SK-N-SH treated with all-trans-retinoic acid at 6 μM for 48 hours (cell line): ENCODE results near the gene RETREG3.

Source experiments
- ATAC-seq: fragments of 200-7000 bp; cut with Tn5 transposase; 3 replicates; pipeline ENCODE4 v1.9.1; 2020; ENCODE audit warnings: mild to moderate bottlenecking, moderate library complexity
- ARNTL ChIP-seq: fragments of 450-650 bp; formaldehyde crosslinking; IDR thresholded peaks from 2 replicates; pipeline ENCODE4 v1.5.0; 2020; ENCODE audit warnings: low read depth, mild to moderate bottlenecking, moderate library complexity, borderline replicate concordance
- BACH2 ChIP-seq: fragments of 250-450 bp; sonication (Bioruptor Pico); IDR thresholded peaks from 2 replicates; pipeline ENCODE4 v1.9.0; 2021; ENCODE audit warnings: mild to moderate bottlenecking, borderline replicate concordance
- CSDC2 ChIP-seq: fragments of 250-450 bp; sonication (Bioruptor Pico); IDR thresholded peaks from 2 replicates; pipeline ENCODE4 v1.5.0; 2020; ENCODE audit warnings: mild to moderate bottlenecking, moderate library complexity
- ESRRG ChIP-seq: fragments of 250-450 bp; sonication (Bioruptor Pico); IDR thresholded peaks from 2 replicates; pipeline ENCODE4 v1.6.1; 2021; ENCODE audit warnings: mild to moderate bottlenecking
- GLIS3 ChIP-seq: fragments of 250-450 bp; sonication (Bioruptor Pico); IDR thresholded peaks from 2 replicates; pipeline ENCODE4 v1.5.0; 2020; ENCODE audit warnings: mild to moderate bottlenecking, moderate library complexity
- ISL1 ChIP-seq: fragments of 250-450 bp; sonication (Bioruptor Pico); IDR thresholded peaks from 2 replicates; pipeline ENCODE4 v2.1.2; 2022; ENCODE audit warnings: mild to moderate bottlenecking, moderate library complexity
- RARB ChIP-seq: fragments of 250-450 bp; sonication (Bioruptor Pico); IDR thresholded peaks from 2 replicates; pipeline ENCODE4 v1.8.0; 2021; ENCODE audit warnings: mild to moderate bottlenecking, moderate library complexity
- TCF4 ChIP-seq: fragments of 250-450 bp; sonication (Bioruptor Pico); IDR thresholded peaks from 2 replicates; pipeline ENCODE4 v1.8.0; 2021; ENCODE audit warnings: mild to moderate bottlenecking, moderate library complexity, borderline replicate concordance
- ZFP3 ChIP-seq: fragments of 250-450 bp; sonication (Bioruptor Pico); IDR thresholded peaks from 2 replicates; pipeline ENCODE4 v1.5.0; 2020; ENCODE audit warnings: mild to moderate bottlenecking, moderate library complexity
- ZNF565 ChIP-seq: fragments of 450-650 bp; formaldehyde crosslinking; conservative IDR thresholded peaks from 2 replicates; pipeline ENCODE4 v1.5.0; 2020; ENCODE audit warnings: low read depth, mild to moderate bottlenecking, moderate library complexity
- ZNF70 ChIP-seq: fragments of 450-650 bp; formaldehyde crosslinking; IDR thresholded peaks from 2 replicates; pipeline ENCODE4 v1.5.0; 2020; ENCODE audit warnings: mild to moderate bottlenecking, moderate library complexity
- ZNF8 ChIP-seq: fragments of 450-650 bp; formaldehyde crosslinking; IDR thresholded peaks from 2 replicates; pipeline ENCODE4 v1.5.0; 2020; ENCODE audit warnings: mild to moderate bottlenecking, moderate library complexity
- TF ChIP-seq, protein P1 (sequence below): fragments of 250-450 bp; sonication (Bioruptor Pico); IDR thresholded peaks from 2 replicates; pipeline ENCODE4 v1.5.1; 2020; ENCODE audit warnings: low read depth, mild to moderate bottlenecking, moderate library complexity
- TF ChIP-seq, protein P2 (sequence below): fragments of 250-450 bp; sonication (Bioruptor Pico); IDR thresholded peaks from 2 replicates; pipeline ENCODE4 v1.8.0; 2020; ENCODE audit warnings: mild to moderate bottlenecking, moderate library complexity, borderline replicate concordance
- TF ChIP-seq, protein P3 (sequence below): fragments of 250-450 bp; sonication (Bioruptor Pico); IDR thresholded peaks from 2 replicates; pipeline ENCODE4 v1.5.0; 2020; ENCODE audit warnings: mild to moderate bottlenecking, moderate library complexity

RETREG3 gene

DNA sequence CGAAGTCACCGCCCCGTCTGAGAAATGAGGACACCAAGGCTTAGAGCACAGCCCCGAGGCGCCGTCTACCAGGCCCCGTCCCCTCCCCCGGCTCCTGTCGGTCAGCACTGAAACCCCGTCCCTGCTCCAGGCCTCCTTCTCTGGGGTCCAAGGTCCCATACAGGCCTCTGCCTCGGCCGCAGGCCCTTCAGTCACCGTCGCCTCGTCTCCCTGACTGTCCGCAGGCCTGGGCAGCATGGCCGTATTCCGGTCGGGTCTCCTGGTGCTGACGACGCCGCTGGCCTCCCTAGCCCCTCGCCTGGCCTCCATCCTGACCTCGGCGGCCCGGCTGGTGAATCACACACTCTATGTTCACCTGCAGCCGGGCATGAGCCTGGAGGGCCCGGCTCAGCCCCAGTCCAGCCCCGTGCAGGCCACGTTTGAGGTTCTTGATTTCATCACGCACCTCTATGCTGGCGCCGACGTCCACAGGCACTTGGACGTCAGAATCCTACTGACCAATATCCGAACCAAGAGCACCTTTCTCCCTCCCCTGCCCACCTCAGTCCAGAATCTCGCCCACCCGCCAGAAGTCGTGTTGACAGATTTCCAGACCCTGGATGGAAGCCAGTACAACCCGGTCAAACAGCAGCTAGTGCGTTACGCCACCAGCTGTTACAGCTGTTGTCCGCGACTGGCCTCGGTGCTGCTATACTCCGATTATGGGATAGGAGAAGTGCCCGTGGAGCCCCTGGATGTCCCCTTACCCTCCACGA, 46.6 kb downstream of the RETREG3 start (continued):
- TF ChIP-seq, protein P1, sequence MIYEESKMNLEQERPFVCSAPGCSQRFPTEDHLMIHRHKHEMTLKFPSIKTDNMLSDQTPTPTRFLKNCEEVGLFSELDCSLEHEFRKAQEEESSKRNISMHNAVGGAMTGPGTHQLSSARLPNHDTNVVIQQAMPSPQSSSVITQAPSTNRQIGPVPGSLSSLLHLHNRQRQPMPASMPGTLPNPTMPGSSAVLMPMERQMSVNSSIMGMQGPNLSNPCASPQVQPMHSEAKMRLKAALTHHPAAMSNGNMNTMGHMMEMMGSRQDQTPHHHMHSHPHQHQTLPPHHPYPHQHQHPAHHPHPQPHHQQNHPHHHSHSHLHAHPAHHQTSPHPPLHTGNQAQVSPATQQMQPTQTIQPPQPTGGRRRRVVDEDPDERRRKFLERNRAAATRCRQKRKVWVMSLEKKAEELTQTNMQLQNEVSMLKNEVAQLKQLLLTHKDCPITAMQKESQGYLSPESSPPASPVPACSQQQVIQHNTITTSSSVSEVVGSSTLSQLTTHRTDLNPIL (CRISPR knock-in tag) = no peak
- TF ChIP-seq ESRRG (CRISPR knock-in tag) (no peak), ZNF565 (CRISPR knock-in tag) (no peak), ZFP3 (no peak), BACH2 (no peak), RARB (CRISPR knock-in tag) (no peak), ZNF8 (CRISPR knock-in tag) (no peak)
- TF ChIP-seq, protein P2, sequence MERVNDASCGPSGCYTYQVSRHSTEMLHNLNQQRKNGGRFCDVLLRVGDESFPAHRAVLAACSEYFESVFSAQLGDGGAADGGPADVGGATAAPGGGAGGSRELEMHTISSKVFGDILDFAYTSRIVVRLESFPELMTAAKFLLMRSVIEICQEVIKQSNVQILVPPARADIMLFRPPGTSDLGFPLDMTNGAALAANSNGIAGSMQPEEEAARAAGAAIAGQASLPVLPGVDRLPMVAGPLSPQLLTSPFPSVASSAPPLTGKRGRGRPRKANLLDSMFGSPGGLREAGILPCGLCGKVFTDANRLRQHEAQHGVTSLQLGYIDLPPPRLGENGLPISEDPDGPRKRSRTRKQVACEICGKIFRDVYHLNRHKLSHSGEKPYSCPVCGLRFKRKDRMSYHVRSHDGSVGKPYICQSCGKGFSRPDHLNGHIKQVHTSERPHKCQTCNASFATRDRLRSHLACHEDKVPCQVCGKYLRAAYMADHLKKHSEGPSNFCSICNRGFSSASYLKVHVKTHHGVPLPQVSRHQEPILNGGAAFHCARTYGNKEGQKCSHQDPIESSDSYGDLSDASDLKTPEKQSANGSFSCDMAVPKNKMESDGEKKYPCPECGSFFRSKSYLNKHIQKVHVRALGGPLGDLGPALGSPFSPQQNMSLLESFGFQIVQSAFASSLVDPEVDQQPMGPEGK = no peak
- TF ChIP-seq, all 23 proteins: peak for 0

DNA sequence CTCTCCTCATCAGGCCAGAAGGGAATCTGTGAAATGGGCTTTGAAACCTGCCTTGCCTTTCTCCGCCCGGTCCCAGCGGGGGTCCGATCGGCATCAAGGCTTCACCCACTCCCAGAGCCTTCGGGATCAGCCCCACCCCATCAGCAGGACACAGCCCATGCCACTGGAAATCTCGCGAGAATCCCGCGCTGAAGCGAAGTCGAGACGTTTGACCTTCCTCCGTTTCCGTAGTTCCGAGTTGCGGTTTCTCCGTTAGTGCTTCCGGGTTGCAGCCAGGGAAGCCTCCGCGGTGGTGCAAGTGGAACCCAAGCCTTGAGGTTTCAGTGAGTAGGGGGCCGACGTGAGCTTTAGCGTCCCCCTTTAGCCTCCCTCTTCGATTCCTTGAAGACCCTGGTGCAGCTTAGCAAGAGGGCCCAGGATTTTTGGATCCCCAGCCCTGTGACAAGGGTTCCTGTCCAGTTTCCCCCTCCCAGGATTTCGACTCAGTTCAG, 47.2 kb downstream of the RETREG3 start, which contains the start of gene COASY:
TSS of gene COASY (plus strand) at position 252 of the 491 bp plus-strand sequence. CDS start 475 bp downstream, outside the sequence.
- peak; percentile 80 for ATAC-seq
- no peak for TF ChIP-seq ISL1 (CRISPR knock-in tag)
- no peak for TF ChIP-seq CSDC2 (CRISPR knock-in tag)
- TF ChIP-seq GLIS3 (CRISPR knock-in tag) = no peak
- TF ChIP-seq RARB (CRISPR knock-in tag) = no peak

DNA sequence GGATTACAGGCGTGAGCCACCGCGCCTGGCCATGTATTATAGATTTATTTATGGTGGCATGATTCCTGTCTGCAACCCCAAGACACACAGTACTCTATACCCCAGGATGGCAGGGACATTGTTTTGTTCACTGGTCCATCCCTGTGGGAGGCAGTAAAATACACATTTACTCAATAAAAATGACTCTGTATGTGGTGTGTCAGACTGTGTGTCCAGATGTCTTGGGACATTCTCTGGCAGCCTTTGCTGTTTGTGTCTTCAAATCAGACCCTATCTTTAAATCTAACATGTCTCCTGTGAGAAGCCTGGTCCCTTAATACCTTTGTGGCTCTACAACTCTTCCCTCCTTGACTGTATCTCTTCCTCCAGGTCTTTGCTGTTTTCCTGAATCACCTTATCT, 48.9 kb downstream of the RETREG3 start:
- no peak for TF ChIP-seq TCF4 (CRISPR knock-in tag)
- TF ChIP-seq ZNF70 (CRISPR knock-in tag) = no peak
- no peak for TF ChIP-seq ARNTL
- no peak for TF ChIP-seq ESRRG (CRISPR knock-in tag)
- TF ChIP-seq BACH2 = no peak
- TF ChIP-seq, protein P3, sequence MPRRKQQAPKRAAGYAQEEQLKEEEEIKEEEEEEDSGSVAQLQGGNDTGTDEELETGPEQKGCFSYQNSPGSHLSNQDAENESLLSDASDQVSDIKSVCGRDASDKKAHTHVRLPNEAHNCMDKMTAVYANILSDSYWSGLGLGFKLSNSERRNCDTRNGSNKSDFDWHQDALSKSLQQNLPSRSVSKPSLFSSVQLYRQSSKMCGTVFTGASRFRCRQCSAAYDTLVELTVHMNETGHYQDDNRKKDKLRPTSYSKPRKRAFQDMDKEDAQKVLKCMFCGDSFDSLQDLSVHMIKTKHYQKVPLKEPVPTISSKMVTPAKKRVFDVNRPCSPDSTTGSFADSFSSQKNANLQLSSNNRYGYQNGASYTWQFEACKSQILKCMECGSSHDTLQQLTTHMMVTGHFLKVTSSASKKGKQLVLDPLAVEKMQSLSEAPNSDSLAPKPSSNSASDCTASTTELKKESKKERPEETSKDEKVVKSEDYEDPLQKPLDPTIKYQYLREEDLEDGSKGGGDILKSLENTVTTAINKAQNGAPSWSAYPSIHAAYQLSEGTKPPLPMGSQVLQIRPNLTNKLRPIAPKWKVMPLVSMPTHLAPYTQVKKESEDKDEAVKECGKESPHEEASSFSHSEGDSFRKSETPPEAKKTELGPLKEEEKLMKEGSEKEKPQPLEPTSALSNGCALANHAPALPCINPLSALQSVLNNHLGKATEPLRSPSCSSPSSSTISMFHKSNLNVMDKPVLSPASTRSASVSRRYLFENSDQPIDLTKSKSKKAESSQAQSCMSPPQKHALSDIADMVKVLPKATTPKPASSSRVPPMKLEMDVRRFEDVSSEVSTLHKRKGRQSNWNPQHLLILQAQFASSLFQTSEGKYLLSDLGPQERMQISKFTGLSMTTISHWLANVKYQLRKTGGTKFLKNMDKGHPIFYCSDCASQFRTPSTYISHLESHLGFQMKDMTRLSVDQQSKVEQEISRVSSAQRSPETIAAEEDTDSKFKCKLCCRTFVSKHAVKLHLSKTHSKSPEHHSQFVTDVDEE (CRISPR knock-in tag) = no peak
- no peak for TF ChIP-seq ISL1 (CRISPR knock-in tag)
- TF ChIP-seq, all 23 proteins: peak for 0

DNA sequence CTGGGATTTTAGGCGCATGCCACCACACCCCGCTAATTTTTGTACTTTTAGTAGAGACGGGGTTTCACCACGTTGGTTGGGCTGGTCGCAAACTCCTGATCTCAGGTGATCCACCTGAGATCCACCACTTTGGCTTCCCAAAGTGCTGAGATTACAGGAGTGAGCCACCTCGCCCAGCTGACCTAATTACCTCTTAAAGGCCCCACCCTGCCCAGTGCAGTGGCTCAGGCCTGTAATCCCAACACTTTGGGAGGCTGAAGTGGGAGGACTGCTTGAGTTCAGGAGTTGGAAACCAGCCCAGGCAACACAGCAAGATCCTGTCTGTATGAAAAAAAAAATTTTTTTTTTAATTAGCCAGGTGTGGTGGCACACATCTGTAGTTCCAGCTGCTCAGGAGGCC, 50.1 kb downstream of the RETREG3 start:
- ATAC-seq = no peak
- TF ChIP-seq ZNF8 (CRISPR knock-in tag) = no peak
- TF ChIP-seq, all 23 proteins: peak for 0

More for the DNA sequence above, 48.9 kb downstream of the RETREG3 start:
- ATAC-seq = no peak

DNA sequence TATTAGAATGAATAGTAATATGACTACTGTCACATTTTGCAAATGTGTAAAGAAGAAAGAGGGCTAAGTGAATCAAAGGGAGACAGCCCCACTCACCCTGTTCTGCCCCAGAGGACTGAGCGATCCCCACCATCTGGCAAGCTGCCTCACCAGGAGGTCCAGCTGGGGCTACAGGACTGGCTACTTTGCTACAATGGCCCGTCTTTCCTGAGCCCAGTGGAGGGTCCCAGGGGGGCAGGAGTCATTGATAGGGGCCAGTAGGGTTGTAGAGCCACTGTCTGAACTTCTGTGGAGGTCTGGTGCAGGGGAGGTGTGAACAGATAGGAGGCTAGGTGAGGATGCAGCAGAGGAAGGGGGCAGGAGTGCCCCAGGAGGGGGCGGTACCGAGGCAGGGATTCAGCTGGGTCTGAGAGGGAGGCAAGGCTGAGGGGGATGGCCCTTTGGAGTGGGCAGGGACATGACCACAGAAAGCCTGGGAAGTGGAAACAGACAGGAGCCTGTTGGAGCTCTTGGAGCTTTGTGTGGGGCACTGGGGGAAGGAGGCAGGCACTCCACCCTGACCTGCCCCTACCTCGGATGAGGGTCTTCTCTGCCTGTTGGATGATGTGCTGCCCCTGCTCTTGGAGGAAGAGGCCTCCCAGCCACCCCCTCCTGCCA, 53.1 kb downstream of the RETREG3 start:
- peak; percentile 55 for ATAC-seq

DNA sequence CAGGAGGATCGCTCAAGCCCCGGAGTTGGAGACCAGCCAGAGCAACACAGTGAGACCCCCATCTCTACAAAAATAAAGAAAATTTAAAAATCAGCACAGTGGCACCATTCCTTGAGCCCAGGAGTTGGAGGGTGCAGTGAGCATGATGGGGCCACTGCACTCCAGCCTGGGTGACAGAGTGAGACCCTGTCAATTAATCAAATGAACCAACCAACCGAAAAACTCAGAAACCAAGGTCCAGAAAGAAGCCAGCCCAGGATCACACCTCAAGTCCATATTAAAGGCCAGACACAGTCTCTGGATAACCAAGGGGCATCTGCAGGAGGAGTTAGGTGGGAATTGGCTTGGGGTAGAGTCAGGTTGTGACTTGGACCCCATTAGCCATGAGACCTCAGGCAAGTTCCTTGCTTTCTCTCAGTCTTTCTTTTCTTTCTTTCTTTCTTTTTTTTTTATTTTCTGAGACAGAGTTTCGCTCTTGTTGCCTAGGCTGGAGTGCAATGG, 54.0 kb downstream of the RETREG3 start:
- TF ChIP-seq, protein P1 (CRISPR knock-in tag) = no peak
- TF ChIP-seq CSDC2 (CRISPR knock-in tag) (no peak), ISL1 (CRISPR knock-in tag) (no peak), ZFP3 (no peak), ESRRG (CRISPR knock-in tag) (no peak)
- TF ChIP-seq, protein P3 (CRISPR knock-in tag) = no peak
- TF ChIP-seq, all 23 proteins: peak for 0
- peak; percentile 3; the same call in 2 of the 3 replicates for ATAC-seq
